Astrocyte of the hippocampus (primary cell): ENCODE results near the gene NOXA1.
"Not testable (repeated sequence)": the region's sequence is repeated elsewhere in the genome, so short reads cannot be mapped to it uniquely, and the experiment has no call there.

Experiments
- DNase-seq: peaks from one replicate; pipeline ENCODE4 v3.0.0; 2011; ENCODE audit warnings: low read depth, low spot score

The NOXA1 gene

GRCh38 chr9:137437691-137438590 is 14.7 kb downstream of the NOXA1 start:
- DNase-seq = no peak

GRCh38 chr9:137438591-137439157 is 15.5 kb downstream of the NOXA1 start:
- DNase-seq = no peak

- no peak for DNase-seq
These were observed 16.0 kb downstream of the NOXA1 start for GRCh38 chr9:137439158-137439714.

GRCh38 chr9:137441289-137441934 is 18.2 kb downstream of the NOXA1 start, which contains the start of gene ENTPD8:
Gene ENTPD8 (minus strand): TSS chr9:137441357. CDS start chr9:137438285, 3,072 bp downstream.
- peak; percentile 40 for DNase-seq

GRCh38 chr9:137441935-137442321 is 18.7 kb downstream of the NOXA1 start:
- no peak for DNase-seq

- no peak for DNase-seq
These were observed 21.1 kb downstream of the NOXA1 start for GRCh38 chr9:137444106-137444790.

GRCh38 chr9:137445275-137445807 is 22.1 kb downstream of the NOXA1 start:
- peak; percentile 86 for DNase-seq

- no peak for DNase-seq
These were observed 22.8 kb downstream of the NOXA1 start for GRCh38 chr9:137445930-137446431.

GRCh38 chr9:137446851-137447471 is 23.8 kb downstream of the NOXA1 start:
- no peak for DNase-seq

- DNase-seq = no peak
These were observed 24.8 kb downstream of the NOXA1 start for GRCh38 chr9:137447722-137448601.

- no peak for DNase-seq
These were observed 25.4 kb downstream of the NOXA1 start for GRCh38 chr9:137448602-137448962.

GRCh38 chr9:137449081-137449844 is 26.1 kb downstream of the NOXA1 start:
- DNase-seq = no peak

GRCh38 chr9:137449931-137450538 is 26.8 kb downstream of the NOXA1 start:
- no peak for DNase-seq

GRCh38 chr9:137450539-137451222 is 27.5 kb downstream of the NOXA1 start:
- not testable (repeated sequence) for DNase-seq

- not testable (repeated sequence) for DNase-seq
These were observed 28.2 kb downstream of the NOXA1 start for GRCh38 chr9:137451264-137452005.

GRCh38 chr9:137452006-137452760 is 29.0 kb downstream of the NOXA1 start:
- no peak for DNase-seq
